ENCODE measurements around the gene RERE.
"Not testable (repeated sequence)": the region's sequence is repeated elsewhere in the genome, so short reads cannot be mapped to it uniquely, and the experiment has no call there.

Gene RERE

GRCh38 chr1:8712413-8713231 is 104.8 kb downstream of the RERE start:
- DNase-seq = peak; percentile 83

DNA sequence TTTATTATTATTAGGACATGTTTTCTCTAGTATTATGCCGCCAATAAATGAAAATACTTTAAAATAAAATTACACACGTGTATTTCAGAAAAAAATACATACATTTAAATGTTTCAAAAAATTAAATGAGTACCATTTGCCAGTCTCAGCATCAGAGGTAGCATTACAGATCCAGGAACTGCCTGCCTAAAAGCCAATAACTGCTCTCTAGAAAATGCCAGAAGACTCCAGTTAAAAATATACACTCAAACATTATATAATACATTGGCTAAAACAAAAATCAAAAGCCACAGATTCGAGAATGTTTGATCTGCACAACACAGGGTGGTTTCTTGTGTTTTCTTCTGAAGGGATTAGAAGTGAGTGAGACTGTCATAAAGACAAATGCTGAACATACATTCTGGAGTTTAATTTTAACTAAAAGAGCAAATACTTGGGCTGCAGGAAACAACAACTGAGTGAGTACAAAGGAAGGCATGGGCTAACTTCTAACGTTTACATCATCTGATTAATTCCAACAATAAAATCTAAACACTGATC is 105.5 kb downstream of the RERE start:
- no peak for DNase-seq

DNA sequence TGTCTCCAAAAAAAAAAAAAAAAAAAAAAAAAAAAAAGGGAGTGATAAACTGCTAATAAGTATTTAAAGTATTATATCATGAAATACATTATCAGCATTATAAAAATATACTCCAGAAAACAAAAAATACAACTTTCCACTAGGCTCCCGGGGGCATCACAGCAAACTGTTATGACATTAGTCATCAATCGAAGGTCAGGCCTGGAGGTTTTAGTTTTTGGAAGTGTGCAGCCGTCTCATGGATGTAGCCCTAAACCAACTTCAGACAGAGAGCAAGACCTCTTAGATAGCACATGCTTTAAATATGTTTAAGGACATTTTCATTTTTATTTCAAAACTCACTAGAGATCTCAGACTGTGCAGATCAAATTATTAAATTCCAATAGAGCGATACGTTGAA is 106.3 kb downstream of the RERE start:
- DNase-seq = peak; percentile 58

DNA sequence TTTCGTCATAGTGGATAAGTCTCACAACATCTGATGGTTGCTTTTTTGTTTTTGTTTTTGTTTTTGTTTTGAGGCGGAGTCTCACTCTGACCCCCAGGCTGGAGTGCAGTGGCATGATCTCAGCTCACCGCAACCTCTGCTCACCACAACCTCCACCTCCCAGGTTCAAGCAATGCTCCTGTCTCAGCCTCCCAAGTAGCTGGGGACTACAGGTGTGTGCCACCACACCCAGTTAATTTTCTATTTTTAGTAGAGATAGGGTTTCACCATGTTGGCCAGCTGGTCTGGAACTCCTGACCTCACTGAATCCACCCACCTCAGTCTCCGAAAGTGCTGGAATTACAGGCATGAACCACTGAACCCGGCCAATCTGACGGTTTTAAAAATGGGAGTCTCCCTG is 109.2 kb downstream of the RERE start:
- DNase-seq = no peak

- DNase-seq = no peak
Observed at GRCh38 chr1:8706995-8707396, 110.4 kb downstream of the RERE start.

GRCh38 chr1:8706291-8706690 is 111.1 kb downstream of the RERE start:
- DNase-seq = no peak

- DNase-seq = no peak
Observed at GRCh38 chr1:8704866-8705506, 112.5 kb downstream of the RERE start.

DNA sequence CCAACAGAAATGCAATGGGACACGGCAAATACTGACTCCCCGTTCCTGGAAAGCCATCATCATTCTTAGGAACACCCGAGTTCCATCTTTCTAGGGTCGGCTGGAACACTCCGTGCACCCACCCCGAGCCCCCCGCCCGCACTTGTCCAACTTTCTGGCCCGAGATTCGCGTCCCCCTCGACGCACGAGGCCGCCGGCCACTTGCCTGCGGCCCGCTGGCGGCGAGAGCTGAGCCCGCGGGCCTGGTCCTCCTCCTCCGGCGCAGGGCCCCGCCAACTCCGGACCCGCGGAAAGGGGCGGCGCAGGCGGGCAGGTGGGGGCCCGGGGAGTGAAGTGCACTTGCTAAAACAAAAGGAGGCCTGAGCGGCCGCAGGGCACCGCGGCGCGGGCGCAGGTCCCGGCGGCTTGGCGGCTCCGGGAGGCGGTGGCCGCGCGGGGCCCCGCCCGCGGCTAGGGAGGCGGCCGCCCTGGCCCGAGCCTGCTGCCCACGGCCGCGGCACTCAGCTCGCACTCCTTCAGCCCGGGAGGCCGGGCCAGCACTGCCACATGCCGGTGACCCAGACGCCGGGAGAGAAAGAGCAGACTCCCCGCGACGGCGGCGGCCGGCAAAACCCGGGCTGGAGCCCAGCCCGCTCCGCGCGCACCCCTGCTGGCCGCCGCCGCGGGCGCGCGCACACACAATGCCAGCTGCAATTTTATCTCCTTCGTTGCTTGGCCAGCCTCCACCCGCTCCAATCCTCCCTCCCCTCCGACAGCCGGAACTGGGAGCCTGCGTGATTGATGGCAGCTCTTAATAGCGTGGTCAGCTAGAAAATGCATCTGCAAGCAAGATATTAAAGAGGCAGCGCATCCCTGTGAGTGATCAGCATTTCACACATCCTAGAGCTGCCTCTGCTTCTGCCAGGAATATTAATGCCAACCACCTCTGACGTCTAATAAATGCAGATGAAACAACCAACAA is 114.3 kb downstream of the RERE start:
- peak; percentile 92 for DNase-seq

DNA sequence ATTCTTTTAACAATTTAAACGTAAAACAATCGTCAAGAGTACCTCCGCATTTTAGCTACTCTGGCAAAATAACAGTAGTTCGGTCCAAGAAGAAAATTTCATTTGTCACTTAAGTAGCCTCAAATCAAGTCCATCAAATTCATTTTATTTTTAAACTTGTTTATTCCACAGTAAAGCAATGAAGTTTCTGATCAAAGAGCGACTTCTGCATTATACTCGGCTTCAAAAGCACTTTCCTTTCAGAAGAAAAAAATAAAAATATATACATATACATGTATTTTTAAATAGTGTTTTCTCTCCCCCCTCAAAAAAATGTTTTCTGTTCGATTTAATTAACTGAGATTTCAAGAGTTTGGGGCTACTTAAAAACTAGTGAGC is 115.0 kb downstream of the RERE start:
- no peak for DNase-seq

GRCh38 chr1:8701794-8702471 is 115.5 kb downstream of the RERE start:
- DNase-seq = peak; percentile 35

GRCh38 chr1:8699679-8700078 is 117.8 kb downstream of the RERE start:
- no peak for DNase-seq

- DNase-seq = no peak
Observed at GRCh38 chr1:8698937-8699447, 118.4 kb downstream of the RERE start.

DNA sequence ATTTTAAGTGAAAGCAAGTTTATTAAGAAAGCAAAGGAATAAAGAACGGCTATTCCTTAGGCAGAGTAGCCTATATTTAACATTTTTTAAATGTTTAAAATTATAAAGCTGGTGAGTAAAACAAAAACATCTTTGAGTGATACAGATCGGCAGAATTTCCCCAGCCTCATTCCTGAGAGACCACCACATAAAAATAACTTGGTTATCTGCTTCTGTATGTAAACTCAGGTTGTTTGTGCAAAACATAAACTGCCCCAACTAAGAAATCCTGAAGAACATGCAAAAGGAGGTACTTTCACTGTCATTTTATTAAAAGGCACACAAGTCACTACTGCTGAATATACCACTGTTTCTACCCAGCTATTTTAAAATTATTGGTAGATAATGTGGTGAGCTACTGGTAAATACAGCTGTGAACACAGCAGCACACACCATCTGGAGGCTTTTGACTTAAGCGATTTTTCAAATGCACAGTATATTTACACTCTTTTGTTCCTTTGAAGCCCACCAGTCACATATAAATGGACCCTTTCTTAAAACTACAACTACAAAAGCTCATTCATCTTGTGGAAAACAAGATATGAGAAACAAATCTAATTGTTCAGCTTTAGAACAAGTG is 119.3 kb downstream of the RERE start:
- no peak for DNase-seq

DNA sequence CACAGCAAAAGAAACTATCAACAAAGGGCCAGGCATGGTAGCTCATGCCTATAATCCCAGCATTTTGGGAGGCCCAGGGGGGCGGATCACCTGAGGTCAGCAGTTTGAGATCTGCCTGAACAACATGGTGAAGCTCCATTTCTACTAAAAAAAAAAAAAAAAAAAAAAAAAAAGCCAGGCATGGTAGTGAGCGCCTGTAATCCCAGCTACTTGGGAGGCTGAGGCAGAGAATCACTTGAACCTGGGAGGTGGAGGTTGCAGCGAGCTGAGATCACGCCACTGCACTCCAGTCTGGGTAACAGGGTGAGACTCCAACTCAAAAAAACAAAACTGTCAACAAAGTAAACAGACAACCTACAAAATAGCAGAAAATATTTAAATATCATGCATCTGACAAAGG is 122.0 kb downstream of the RERE start:
- not testable (repeated sequence) for DNase-seq

DNA sequence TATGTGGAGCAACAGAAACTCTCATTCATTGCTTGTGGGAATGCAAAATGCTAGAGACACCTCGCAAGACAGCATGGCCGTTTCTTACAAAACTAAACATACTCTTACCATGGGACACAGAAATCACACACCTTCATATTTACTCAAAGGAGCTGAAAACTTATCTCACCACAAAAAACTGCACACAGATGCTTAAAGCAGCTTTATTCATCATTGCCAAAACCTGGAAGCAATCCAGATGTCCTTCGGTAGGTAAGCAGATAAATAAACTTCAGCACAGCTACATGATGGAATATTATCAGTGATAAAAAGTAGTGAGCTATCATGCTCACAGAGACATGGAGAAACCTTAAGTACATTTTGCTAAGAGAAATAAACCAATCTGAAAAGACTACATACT is 124.3 kb downstream of the RERE start:
- no peak for DNase-seq

- no peak for DNase-seq
Observed at GRCh38 chr1:8691662-8692061, 125.8 kb downstream of the RERE start.

DNA sequence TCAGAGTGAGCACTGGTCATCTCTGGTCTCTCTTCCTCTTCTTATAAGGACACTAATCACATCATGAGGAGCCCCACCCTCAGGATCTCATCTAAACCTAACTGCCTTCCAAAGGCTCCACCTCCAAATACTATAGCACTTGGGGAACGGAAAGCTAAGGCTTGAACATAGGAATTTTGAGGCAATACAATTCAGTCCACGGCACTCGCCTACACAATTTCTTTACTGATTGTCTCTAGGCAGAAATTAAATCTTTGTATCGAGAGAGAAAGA is 127.3 kb downstream of the RERE start:
- DNase-seq = no peak

DNA sequence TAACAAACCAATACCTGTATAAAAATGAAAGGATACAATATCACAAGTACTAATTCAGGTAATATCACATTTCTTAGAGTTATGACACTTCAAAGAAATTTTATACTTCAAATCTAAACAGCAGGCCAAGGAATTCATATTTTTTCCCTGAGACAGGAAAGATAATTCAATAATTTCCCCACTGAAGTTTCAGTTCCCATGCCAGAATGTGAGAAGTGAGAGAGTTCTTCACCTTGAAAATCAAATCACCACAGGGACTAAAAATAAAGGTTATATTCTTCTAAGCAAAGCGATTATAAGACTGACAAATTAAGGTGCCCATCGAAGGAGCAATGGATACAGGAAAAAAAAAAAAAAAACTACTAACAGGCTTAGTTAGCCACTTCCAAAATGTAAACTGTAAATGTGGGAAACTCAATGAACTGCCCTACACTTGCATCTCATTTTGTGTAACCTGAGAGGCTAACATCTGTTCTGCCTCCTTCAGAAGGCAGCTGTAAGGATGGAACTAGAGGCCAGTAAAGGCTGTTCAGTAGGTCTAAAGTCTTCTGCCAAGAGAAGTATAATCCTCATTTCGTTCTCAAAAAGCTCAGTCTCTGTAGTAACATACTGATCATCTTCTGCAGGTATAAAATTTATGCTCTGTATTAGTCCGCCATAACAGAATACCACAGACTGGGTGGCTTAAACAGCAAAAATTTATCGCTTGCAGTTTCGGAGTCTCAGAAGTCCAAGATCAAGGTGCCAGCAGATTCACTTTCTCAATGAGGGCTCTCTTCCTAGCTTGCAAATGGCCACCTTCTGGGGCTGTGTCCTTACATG is 127.8 kb downstream of the RERE start:
- no peak for DNase-seq

DNA sequence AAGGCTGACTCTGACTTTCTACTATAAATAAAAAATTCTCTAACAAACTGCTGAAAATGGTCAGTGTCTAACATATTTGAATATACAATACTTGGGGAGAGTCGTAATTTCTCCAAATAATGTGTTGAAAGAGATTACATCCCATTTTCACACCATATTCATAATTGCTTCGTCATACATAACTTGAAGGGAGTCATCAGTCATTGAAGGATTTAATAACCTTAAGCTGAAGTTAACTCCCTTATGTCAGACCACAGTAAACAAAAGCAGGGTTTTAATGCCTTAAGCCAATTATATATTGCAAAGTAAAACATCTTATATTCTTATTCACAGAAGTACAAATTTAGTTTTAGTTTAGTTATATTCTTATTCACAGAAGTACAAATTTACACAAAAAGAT is 129.9 kb downstream of the RERE start:
- DNase-seq = no peak

DNA sequence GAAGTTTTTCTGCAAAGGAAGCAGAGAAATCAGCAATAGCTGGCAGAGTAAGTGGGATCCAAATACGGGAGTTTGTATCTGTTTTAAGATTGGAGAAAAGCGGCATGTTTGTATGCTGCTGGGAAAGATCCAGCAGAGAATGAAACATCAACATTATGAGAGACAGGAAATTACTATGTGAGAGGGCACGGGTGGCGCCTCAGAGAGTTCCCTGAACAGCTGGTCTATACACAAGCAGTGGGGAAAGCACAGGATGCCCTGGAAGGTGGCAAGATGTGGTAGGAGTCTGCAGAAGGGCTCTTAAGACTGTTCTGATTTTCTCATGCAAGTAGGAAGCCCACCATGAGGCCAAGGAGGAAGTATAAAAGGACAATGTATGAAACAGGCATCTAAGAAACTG is 130.4 kb downstream of the RERE start:
- DNase-seq = no peak

DNA sequence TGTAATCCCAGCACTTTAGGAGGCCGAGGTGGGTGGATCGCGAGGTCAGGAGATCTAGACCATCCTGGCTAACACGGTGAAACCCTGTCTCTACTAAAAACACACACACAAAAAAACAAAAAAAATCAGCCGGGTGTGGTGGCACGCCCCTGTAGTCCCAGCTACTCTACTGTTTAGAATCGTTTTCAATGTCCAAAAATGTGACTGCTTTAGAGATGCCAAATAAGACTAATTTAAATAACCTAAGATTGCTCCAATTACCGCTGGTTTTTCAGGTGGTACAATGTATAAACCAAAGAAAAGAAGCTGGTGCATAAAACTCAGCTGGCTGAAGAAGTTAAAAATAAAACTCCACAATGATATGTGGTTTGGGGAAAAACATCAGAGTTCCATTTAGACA is 132.0 kb downstream of the RERE start:
- DNase-seq = no peak
